HG03575 (cell line): ENCODE data around the gene FRK.

Experiments
- ATAC-seq: cut with Tn5 transposase; IDR thresholded peaks from one replicate; pipeline ENCODE4 v1.9.1; 2021; ENCODE audit not compliant: unreplicated experiment, insufficient number of reproducible peaks, low FRiP score; ENCODE audit errors: extremely low read depth

The FRK gene

DNA sequence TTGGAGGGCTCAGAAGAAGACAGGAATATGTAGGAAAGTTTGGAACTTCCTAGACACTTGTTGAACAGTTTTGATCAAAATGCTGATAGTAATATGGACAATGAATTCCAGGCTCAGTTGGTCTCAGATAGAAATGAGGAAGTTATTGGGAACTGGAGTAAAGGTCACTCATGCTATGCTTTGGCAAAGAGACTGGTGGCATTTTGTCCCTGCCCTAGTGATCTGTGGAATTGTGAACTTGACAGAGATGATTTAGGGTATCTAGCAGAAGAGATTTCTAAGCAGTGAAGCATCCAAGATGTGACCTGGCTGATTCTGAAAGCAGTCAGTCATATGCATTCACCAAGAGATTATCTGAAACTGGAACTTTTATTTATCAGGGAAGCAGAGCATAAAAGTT lies 45.1 kb downstream of the FRK start:
- ATAC-seq, result no peak

DNA sequence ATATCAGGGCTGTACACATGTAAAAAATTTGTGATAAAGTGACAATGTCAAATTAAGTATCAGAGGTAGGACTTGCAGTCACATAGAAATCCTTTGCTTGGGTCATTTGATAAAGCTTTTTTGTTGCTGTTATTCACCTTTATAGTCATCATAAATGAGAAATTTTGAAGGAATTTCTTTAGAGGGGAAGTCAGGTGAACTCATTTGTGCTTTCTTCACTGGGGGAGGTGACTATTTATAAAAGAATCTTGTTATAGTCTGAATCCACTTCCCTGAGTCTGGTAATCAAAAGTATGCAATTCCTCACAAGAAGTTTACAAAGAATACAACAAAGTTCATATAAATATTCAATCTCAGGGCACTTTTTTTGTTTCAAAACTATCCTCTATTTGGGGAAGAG lies 47.7 kb downstream of the FRK start:
- no peak for ATAC-seq

DNA sequence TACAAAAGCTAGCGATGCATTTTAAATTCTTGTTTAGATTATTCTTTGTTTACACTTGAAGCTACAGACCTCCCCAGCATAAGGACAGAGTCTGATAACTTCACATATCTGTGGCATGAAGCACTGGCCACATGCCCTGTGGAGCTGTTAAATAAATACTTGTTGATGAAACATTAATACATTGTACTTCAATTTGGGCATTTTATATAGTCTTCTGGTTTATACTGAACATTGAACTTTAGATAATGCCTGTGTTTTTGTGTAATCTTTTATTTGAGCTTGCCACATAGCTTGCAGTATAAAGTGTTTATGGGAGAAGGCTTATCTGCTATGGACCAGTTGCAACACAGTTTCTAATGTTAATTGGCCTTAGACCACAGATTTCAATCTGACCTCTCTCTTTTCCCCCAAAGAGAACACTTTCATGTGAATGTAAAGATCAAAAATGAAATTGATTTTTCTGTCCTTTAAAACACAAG lies 48.2 kb downstream of the FRK start:
- ATAC-seq, result no peak

DNA sequence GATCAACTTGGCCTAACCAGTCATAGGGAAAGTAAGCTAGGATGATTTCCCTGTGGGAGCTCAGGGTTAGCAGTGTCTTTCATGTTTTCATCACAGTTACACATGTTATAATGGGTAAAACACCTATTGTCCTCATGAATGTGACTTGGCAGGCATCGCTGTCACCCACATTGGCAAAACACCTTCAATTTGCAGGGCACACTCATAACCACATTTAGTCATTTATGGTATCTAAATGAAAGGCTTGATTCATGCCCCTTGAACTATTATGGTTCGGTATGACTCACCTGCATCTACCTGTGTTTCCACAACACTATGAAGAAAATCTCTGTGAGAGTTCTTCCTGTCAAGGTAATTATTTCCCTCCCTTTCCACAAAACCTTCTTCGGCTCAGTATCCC lies 49.2 kb downstream of the FRK start:
- peak; percentile 44 for ATAC-seq

DNA sequence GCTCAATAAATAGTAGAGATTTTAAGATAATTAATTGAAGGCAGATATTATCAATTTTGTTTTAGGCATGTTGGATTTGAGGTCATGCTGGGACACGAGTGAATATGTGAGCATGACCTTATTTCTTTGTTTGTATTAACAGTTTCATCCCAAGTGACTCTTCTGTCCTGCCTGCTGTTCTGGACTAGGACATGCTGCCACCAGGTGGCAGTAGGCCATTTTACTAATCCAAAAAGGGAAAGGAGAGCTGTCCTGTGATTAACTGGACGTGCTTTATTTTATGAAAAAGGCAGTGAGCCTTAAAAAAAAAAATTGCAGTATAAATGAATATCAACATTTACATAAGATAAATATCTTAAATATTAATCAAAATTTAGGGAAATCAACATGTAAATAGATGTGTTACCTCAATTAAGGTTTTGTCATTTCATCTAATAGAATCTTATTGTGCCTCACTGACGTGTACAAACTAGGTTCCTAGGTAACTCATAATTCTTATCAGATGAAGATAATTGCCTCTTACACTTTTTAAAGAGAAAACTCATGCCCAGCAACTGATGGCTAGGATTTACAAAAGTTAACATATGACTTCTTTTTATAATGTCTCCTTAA lies 49.8 kb downstream of the FRK start:
- ATAC-seq, result no peak

DNA sequence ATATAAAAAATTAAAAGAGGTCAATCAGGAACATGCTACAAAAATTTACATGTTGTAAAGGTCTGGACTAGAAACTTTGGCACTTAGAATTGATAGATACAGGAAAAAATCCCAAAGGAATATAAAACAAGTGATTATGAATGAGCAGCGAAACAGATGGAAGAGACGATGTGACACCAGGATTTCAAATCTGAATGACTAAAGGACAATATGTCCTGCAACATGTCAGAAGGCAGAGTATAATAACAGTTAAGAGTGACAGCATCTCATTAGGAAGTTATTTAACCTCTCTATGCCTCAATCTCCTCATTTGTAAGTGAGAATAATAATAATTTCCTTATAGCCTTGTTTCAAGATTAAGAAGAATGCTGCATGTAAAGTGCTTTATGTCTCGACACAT lies 50.3 kb downstream of the FRK start:
- ATAC-seq, result no peak

DNA sequence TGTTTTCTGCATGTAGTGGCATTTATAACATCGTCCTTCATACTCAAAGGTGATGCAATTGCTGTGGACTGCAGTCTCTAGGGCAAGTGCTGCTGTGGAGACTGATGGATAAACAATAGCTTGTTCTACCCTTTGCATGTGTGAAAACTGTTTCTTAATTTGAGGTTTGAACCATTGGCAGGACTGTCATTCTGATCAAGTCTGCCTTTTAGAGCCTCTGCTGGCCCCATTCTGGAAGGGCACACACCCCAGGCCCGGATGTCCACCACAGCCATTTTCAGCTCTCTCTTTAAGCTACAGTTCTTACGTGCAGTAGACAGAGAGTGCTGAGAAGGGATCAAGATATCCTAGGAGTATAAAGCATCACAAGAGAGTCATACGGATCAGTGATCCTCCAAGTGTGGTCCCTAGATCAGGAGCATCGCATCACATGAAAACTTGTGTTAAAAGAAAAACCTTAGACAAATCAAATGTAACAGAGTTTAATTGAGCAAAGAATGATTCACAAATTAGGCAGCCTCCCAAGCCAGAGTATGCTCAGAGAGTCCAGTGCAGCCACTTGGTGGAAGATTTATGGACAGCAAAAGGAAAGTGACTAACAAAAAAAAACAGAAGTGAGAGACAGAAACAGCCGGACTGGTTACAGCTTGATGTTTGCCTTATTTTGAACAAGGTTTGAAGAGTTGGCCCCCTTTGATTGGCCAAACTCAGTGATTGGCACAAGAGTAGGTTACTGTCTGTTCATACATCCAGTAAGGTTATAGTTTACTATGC lies 52.0 kb downstream of the FRK start:
- peak; percentile 38 for ATAC-seq

DNA sequence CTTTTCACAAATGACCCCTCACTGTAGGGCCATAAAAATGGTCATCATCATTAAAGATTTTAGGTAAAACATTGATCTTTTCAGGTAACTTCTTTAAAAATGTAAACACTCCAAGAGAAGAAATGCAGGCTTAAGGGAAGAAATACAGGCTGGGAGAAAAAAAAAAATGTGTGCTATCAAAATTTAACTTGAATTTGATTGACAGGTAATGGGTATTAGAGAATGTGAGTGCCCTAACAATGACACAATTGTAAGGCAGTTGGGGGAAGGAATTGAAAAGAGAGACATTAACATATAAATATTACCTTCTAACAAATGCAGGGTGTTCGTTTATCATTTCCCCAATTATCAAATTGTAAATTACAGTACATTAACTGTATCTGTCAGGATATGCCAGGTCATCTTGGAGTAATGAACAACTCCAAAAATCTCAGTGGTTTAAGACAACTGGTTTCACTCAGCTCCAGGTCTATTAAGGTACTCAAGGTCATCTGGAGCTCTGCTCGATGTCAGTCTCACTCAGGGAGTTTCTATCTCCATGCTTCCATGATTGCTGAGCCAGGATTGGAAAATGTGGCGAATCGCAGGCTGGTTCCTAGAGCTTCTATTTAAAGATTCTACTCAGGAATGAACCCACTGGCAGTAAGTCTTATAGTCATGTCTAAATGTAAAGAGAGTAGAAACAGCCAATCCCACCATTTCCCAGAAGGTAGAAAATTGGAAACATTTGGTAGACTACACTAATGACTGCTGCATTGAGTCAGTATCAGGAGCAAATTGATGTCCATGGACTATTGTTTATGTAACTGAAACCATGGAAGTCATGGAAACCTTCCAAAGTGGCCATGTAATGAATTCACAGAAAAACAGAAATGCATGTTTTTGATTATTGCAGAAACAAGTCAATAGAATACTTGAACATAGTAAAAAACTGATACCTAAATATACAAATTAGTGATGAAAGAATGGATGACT lies 55.6 kb downstream of the FRK start:
- no peak for ATAC-seq

DNA sequence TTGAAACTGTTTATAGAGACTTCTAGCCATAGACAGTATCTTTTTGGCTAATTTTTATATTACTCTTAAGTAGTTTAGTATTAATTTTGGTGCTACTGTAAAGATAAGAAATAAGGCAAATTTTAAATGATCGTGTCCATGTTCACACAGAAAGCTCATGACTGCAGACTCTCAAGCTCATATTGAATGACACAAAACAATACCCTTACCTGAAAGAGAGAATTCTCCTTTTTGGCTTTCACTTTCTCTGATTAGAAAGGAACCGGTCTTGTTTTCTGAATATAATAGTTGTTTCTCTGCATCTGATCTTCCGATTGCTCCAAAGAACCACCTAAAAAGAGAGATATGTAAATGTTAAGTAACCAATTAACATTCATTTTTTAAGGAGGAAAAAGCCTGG lies 57.0 kb downstream of the FRK start:
- ATAC-seq, result peak; percentile 71

DNA sequence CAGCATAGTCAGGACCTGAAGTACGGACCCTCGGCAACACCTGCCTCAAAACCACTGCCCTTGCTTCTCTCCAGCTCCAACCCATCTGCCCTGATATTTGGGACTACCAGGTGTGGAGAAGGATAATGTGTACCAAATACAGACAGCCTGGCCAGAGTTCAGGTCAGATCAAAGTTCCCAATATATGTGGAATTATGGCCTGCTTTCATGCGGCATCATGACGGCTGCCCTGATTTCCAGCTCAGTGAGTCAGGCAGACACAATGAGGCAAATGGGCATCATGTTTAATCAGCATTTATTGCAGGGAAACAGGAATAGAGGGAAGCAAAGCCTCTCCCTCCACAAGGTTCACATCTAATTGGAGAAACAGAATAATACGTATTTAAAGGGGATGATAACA lies 57.9 kb downstream of the FRK start:
- ATAC-seq, result no peak

DNA sequence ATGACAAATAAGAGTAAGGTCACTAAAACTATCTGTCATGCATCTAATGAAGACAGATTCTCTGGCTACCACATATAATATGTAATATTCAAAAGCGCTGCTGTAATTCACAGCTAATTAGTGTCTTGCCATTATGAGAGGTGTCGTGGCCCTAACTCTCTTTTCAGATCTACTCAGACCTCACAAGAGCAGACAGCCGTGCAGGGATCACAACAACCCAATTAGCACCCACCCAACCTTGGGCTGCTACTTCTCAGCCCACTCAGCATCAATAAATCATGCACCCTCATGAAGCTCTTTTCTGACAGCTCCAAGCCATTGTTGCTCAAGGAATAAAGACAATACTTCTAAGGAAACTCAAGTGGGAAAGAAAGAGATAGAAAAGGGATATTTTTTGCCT lies 61.5 kb downstream of the FRK start:
- no peak for ATAC-seq

DNA sequence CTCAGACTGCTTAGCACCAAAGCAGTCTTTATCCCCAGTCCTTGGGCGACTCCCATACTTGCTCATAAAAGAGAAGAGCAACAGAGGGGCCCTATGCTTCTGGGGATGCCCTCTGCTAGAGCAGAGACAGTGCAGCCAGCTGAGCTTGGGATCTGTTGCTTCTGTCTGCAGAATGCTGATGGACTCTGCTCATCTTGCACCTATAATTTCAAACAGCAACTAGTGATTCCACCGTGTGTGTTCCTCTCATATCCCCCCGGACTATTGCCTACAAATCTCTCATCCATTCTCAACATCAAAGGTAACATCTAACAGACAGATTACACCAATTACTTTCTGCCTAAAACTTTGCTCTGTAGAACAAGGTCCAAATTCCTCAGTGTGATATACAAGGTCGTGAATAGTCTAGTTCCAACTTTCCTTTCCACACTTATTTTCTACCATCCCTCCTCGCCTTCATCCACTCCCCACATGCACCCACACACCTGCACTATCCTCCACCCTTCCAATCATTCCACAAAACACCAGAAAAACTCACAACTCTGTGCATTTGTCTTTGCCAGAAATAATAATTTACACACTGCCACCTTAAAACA lies 62.6 kb downstream of the FRK start:
- ATAC-seq, result no peak

DNA sequence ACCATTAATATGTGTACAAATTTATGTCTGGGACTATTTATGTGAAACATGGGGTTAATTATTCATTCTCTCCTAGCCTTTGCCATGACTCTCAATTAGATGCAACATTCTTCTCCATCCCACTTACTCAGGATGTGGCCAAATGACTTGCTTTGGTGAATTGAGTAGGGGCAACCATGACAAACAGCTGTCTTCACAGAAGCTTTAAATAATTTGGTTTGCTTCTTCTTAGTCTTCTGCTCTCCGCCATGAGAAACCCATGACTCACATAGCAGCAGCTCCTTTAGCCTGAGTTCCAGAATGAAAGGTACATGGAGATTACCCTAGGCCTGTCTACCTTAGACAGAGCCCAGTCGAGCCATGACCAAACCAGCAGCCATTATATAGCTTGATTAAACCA lies 74.7 kb downstream of the FRK start:
- no peak for ATAC-seq

DNA sequence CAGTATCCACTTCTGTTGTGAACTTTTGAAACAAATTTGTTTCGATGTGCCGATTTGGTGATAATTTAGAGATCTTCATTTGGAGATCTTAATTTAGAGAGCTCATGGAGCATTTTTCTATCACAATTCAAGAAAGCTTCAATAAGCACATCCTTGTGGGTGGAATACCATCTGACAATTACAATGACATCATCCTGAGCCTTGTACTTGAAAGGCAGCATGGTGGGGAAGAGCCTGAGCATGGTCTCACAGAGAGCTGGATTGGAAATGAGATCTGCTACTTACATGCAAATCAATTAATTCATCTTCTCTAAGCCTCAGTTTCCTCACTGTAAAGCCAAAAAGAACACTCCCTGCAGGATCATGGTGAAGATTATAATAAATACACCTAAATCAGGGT lies 75.9 kb downstream of the FRK start:
- no peak for ATAC-seq

DNA sequence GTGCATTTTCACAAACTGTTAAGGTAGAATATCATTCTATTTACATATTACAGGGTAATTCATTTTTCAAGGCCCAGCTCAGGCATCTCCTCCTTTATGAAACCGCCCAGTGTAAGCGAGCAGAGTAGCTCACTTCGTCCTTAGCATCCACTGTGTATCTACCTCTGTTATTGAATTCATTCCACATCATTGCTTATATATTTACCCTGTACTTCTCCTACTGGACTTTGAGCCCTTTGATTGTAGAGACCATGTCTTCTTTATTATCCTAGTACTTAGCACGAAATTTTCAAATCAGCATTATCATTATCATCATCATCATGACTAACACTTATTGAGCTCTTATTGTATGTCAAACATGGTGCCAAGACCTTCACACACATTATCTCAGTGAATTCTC lies 76.7 kb downstream of the FRK start:
- no peak for ATAC-seq

DNA sequence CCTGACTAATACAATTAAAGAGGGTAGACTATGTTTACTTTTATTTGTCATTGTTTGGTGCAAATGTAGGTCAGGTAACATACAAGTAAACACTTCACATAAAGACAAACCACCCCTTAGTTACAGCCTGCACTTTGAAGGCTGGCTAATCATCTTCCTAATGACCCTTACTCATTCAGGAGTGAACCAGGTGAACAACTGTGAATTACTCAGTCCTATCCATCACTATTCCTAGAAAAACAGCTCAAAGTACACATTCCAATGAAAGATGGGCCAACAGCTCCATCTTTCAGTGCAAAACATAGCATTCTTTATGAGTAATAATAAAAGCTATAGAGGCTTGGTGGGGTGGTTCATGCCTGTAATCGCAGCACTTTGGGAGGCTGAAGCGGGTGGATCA lies 78.2 kb downstream of the FRK start:
- no peak for ATAC-seq

DNA sequence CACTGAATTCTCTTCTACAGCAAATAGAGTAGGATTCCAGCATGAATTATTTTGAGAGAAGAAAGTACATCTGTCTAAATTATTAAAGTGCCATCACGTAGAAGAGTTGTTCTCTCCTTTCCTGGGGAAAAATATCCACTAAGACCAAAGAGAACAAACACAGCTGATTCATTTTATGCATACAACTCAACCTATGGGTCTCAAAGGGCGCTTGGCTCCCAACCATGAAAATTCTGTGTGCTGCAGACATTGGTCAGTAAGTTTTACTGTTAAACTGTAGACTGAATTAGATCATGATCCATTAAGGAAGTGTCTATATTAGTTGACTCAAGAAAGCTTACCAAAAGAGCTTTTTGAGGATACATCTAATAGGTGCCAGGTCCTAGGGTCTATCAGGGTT lies 83.5 kb downstream of the FRK start:
- no peak for ATAC-seq

DNA sequence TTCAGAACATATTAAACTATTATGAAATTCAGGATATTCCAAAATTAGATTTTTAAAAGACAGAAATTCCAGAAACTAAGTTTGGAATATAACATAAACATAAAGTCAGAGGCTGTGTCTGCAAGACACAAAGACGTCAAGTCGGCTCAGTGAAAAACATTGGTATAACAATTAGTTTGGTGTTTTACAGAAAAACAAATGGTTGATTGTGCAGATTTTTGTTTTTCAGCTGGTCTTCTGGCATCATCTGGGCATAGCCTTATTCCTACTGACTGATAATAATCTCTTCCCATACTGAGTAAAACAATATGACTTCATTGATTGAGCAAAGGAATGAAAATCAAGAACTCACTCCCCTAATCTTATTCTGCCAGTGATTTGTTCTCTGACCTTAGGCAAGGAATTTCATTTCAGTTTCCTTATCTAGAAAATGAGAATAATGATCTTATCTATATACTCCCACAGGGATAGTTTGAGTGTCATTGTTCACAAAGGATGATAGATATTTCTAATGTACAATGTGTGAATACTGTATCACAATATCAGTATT lies 84.3 kb downstream of the FRK start:
- ATAC-seq, result no peak

DNA sequence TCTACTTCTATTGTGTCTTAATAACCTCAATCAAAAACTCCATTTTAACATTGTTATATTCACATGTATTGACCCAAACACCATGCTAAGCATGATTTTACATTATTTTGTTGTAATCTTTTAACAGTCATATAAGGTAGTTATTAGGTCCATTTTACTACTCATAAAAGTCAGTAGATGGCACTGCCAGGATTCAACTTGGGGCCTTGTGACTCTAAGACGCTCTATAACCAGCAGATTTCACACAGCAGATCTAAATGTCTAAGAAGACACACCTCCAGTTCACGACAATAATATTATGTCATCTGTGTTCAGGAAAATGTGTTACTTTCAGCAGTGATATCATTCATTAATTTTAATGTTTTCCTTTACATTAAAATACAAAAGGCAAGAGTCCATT lies 88.0 kb downstream of the FRK start:
- ATAC-seq, result no peak
